ENCODE data around the gene CNGB1.

Gene CNGB1

GRCh38 chr16:57938936-57939871 is 31.7 kb downstream of the CNGB1 start:
- no peak for DNase-seq (ENCODE audit: low spot score)
- TF ChIP-seq, protein P1, sequence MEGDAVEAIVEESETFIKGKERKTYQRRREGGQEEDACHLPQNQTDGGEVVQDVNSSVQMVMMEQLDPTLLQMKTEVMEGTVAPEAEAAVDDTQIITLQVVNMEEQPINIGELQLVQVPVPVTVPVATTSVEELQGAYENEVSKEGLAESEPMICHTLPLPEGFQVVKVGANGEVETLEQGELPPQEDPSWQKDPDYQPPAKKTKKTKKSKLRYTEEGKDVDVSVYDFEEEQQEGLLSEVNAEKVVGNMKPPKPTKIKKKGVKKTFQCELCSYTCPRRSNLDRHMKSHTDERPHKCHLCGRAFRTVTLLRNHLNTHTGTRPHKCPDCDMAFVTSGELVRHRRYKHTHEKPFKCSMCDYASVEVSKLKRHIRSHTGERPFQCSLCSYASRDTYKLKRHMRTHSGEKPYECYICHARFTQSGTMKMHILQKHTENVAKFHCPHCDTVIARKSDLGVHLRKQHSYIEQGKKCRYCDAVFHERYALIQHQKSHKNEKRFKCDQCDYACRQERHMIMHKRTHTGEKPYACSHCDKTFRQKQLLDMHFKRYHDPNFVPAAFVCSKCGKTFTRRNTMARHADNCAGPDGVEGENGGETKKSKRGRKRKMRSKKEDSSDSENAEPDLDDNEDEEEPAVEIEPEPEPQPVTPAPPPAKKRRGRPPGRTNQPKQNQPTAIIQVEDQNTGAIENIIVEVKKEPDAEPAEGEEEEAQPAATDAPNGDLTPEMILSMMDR (IDR thresholded peaks at IDR 0.05; ENCODE audit: extremely low read depth, missing control alignments) = no peak

DNA sequence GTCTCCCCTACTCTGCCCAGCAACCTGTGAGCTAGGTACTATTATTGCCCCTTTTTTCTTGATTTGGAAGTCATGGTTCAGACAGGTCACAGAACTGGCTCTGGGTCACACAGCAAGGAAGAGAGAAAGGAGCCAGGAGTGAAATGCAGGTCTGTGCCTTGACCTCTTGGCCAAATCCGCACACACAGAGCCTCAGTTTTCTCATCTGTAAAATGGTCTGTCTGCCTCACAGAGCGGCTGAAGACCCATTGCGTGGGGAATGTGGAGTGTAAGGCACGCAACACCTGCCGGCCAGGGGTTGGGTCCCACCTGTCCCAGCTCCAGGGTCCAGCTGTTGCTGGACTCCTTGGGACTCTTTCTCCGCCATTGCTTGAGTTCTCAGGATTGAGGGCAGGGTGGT is 32.4 kb downstream of the CNGB1 start:
- no peak for DNase-seq (ENCODE audit: low spot score)
- TF ChIP-seq, protein P1 (IDR thresholded peaks at IDR 0.05; ENCODE audit: extremely low read depth, missing control alignments) = no peak

DNA sequence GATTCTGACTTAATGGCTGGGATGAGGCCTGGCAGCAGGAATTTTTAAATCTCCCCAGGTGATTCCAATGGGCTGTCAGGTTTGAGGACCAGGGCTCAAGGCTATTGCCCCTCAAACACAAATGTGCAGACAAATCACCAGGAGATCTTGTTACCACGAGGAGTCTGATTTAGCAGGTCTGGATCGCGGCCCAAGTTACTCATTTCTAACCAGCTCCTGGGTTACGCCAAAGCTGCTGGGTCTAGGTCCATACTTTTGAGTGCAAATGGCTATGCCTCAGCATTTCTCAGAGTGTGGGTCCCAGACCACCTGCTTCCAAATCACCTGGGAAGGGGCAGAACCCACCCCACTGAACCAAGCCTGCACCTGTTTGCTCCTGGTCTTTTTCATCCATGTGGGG is 33.1 kb downstream of the CNGB1 start:
- TF ChIP-seq, protein P1 (IDR thresholded peaks at IDR 0.05; ENCODE audit: extremely low read depth, missing control alignments) = no peak
- no peak for DNase-seq (ENCODE audit: low spot score)

DNA sequence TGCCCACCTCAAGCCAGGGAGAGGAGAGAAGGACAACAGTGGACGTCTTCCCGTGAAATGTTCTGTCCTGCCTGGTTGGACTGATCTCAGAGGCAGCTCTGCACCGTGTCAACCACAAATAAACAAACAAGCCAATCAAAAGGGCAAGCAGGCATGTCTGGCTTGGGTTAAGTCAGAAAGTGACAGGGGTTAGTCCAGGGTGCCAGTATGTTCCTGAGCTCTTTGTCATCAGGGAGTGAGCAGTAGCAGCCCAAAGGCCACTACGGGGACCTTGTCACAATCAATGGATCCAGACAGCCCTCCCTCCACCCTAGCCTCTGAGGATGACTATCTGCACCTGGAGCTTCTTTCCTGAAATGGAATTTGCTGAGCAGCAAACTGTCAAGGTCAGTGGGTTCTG is 35.0 kb downstream of the CNGB1 start:
- no peak for DNase-seq (ENCODE audit: low spot score)
- TF ChIP-seq, protein P1 (IDR thresholded peaks at IDR 0.05; ENCODE audit: extremely low read depth, missing control alignments) = no peak

DNA sequence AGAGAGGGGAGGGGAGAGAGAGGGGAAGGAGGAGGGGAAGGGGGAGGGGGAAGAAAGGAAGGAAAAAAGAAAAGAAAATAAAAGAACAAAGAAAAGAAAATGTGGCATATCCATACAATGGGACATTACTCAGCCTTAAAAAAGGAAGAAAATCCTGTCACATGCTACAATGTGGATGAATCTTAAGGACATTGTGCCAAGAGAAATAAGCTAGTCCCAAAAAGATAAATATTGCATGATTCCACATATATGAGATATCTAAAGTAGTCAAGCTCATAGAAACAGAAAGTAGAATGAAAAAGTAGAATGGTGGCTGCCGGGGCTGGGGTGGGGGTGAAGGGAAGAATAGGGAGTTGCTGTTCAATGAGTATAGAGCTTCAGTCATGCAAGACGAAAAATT is 40.4 kb downstream of the CNGB1 start:
- TF ChIP-seq, protein P1 (IDR thresholded peaks at IDR 0.05; ENCODE audit: extremely low read depth, missing control alignments) = no peak
- no peak for DNase-seq (ENCODE audit: low spot score)

DNA sequence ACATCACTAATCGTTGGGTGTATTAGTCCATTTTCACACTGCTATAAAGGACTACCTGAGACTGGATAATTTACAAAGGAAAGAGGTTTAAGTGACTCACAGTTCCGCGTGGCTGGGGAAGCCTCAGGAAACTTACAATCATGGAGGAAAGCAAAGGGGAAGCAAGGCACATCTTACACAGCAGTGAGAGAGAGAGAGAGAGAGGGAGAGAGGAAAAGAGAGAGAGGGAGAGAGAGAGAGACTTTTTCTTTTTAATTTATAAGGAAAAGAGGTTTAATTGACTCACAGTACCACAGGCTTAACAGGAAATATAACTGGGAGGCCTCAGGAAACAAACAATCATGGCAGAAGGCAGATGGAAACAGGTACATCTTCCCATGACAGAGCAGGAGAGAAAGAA is 41.7 kb downstream of the CNGB1 start:
- no peak for DNase-seq (ENCODE audit: low spot score)
- TF ChIP-seq, protein P1 (IDR thresholded peaks at IDR 0.05; ENCODE audit: extremely low read depth, missing control alignments) = no peak

- no peak for DNase-seq (ENCODE audit: low spot score)
- TF ChIP-seq, protein P1 (IDR thresholded peaks at IDR 0.05; ENCODE audit: extremely low read depth, missing control alignments) = no peak
Measured at GRCh38 chr16:57926041-57926440, 44.9 kb downstream of the CNGB1 start.

All from GM20000 (cell line).